Skeletal muscle tissue (tissue), 5 donors: ENCODE measurements around the gene MEGF11. TPM values are rescaled to one million over a fixed set of nuclear protein-coding genes. Genes with fewer than 3 reads are reported as not detected.

Experiments used
- H3K27ac ChIP-seq: one replicate; pipeline ENCODE4 v1.7.0; 2013; ENCODE audit warnings: mild to moderate bottlenecking, low read depth, low read length, inconsistent platforms
- H3K27me3 ChIP-seq, 3 donors: one replicate each; pipeline ENCODE4 v1.7.0; 2013; ENCODE audit warnings: low read length in 3 of 3; ENCODE audit not compliant: control insufficient read depth in 3 of 3, insufficient read depth in 3 of 3
- H3K36me3 ChIP-seq, 3 donors: one replicate each; pipeline ENCODE4 v1.7.0; 2013; ENCODE audit warnings: low read length in 3 of 3; ENCODE audit not compliant: control insufficient read depth in 3 of 3, insufficient read depth in 3 of 3
- H3K4me1 ChIP-seq, 3 donors: one replicate each; pipeline ENCODE4 v1.7.0; 2013; ENCODE audit warnings: low read length in 3 of 3, mild to moderate bottlenecking in 3 of 3; ENCODE audit not compliant: control insufficient read depth in 3 of 3, insufficient read depth in 3 of 3
- H3K4me3 ChIP-seq, 3 donors: one replicate each; pipeline ENCODE4 v1.7.0; 2013; ENCODE audit warnings: low read length in 3 of 3
- H3K9ac ChIP-seq, 3 donors: one replicate each; pipeline ENCODE4 v1.7.0; 2013; ENCODE audit warnings: low read length in 3 of 3, mild to moderate bottlenecking in 3 of 3, moderate library complexity in 2 of 3, low read depth in 1 of 3
- H3K9me3 ChIP-seq, 3 donors: one replicate each; pipeline ENCODE4 v1.7.0; 2013; ENCODE audit warnings: low read length in 3 of 3; ENCODE audit not compliant: control insufficient read depth in 3 of 3
- small RNA-seq: library from RNA; depleted of rRNA; stranded (forward); fragments of <200 nt; gene quantifications from one replicate; pipeline ENCODE3, GENCODE V24; 2014
- total RNA-seq: library from RNA; depleted of rRNA; stranded (reverse); fragments of >200 nt; gene quantifications from one replicate; pipeline ENCODE4 v1.2.3, GENCODE V29; 2014
- donor health status: Osteomylitis.

The MEGF11 gene
- total RNA-seq, 1 donor from 2014 or later, result 0.52 TPM

DNA sequence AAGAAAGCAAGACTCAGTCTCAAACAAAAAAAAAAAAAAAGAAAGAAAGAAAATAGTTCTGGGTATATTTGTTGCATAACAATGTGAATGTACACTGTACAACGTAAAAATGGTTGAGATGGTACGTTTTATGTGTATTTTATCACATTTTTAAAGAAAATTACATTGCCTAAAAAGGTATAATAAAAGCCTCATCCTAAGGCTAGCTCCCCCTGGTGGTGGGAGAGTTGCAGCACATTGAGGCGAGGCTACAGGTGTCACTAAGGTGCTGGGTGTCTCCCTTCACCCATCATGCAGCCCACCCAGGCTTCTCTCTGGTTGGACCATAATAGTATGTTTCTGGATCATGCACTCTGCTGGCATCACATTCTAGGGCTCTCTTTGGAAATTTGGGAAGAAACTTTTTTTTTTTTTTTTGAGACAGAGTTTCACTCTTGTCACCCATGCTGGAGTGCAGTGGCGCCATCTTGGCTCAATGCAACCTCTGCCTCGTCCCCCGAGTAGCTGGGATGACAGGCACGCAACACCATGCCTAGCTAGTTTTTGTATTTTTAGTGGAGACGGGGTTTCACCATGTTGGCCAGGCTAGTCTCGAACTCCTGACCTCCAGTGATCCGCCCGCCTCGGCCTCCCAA lies 396.6 kb downstream of the MEGF11 start:
- Histone ChIP-seq H3K27ac (no peak overlapping the region), H3K27me3 (no peaks in the 10 kb centered on the region), H3K4me1 (peaks cover 0 to 15% (median 2%) of the 10 kb centered on the region in 3 donors), H3K36me3 (no peaks in the 10 kb centered on the region), H3K9me3 (no peaks in the 10 kb centered on the region), H3K4me3 (no peak overlapping the region), H3K9ac (no peak overlapping the region)

GRCh38 chr15:65851981-65852380 lies 401.6 kb downstream of the MEGF11 start:
- H3K9ac ChIP-seq, result no peak overlapping the region
- H3K4me1 ChIP-seq, result peaks cover 0 to 2% (median 0%) of the 10 kb centered on the region in 3 donors
- H3K27me3 ChIP-seq, result no peaks in the 10 kb centered on the region
- no peak overlapping the region for H3K4me3 ChIP-seq
- H3K27ac ChIP-seq, result no peak overlapping the region
- no peaks in the 10 kb centered on the region for H3K36me3 ChIP-seq
- no peaks in the 10 kb centered on the region for H3K9me3 ChIP-seq

GRCh38 chr15:65847989-65848388 lies 405.6 kb downstream of the MEGF11 start:
- H3K27me3 ChIP-seq, result no peaks in the 10 kb centered on the region
- no peaks in the 10 kb centered on the region for H3K9me3 ChIP-seq
- H3K4me3 ChIP-seq, result no peak overlapping the region
- H3K36me3 ChIP-seq, result no peaks in the 10 kb centered on the region
- H3K4me1 ChIP-seq, result no peaks in the 10 kb centered on the region
- H3K27ac ChIP-seq, result no peak overlapping the region
- H3K9ac ChIP-seq, result no peak overlapping the region

DNA sequence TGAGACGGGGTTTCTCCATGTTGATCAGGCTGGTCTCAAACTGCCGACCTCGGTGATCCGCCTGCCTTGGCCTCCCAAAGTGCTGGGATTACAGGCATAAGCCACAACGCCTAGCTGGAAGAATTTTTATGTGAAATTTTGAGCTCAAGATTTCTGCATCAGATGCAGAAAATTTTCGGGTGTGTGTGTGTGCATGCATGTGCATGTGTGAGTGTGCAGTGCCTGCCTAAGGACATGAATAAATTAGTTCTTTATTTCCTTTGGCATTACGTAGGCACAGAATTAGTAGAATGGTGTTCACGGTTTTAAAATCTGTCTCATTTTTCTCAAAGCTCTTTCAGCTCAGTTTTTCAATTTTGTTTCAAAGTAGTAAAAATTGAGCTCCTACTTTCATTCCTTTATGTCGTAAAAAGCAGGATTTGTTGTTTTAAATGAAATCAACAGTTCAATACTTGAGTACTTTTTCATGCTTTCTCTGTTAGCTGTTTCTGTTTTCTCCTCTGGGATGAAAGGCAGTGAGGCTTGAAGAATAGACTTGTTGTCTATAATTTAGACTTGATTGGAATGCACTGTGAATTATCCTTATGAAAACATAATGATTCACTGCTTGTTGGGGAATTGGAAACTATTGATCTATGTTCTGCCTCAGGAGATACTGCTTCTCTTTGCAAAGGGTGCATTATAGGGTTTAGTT lies 407.6 kb downstream of the MEGF11 start:
- no peak overlapping the region for H3K4me3 ChIP-seq
- no peak overlapping the region for H3K27ac ChIP-seq
- H3K9ac ChIP-seq, result no peak overlapping the region

More for the DNA sequence above, 407.6 kb downstream of the MEGF11 start:
- Histone ChIP-seq H3K27me3 (no peaks in the 10 kb centered on the region), H3K36me3 (no peaks in the 10 kb centered on the region), H3K4me1 (no peaks in the 10 kb centered on the region), H3K9me3 (no peaks in the 10 kb centered on the region)

Small RNAs within 50 kb of the gene (small RNA-seq; reads per million reads assigned to genes)
- gene MIR4311, result not detected

Other genes with a start within 250 kb of the MEGF11 start
- gene DIS3L, start 39.8 kb upstream of the MEGF11 start, total RNA-seq, result 28.7 TPM
- gene TIPIN, start 102.9 kb upstream of the MEGF11 start, total RNA-seq, result 11.0 TPM
- 38.6 TPM for gene MAP2K1, start 133.2 kb upstream of the MEGF11 start, total RNA-seq
- 17.2 TPM for gene SNAPC5, start 244.0 kb upstream of the MEGF11 start, total RNA-seq